Calu3 (cell line): ENCODE results near the gene WDPCP. TPM values are rescaled to one million over a fixed set of nuclear protein-coding genes. Genes with fewer than 3 reads are reported as not detected.
"Not testable (repeated sequence)": the region's sequence is repeated elsewhere in the genome, so short reads cannot be mapped to it uniquely, and the experiment has no call there.

ENCODE experiments used
- BruUV-seq: library from RNA; stranded (reverse); fragments of 400-500 nt; replicated peaks from 2 replicates; lab custom pipeline; 2021; lab: Mats Ljungman, UMichigan
- CTCF ChIA-PET: fragments of 300-600 bp; sonication (Branson Sonifier 250); formaldehyde crosslinking; loops from one replicate; lab custom pipeline; 2022; ENCODE audit warnings: antibody characterized with exemption; lab: Charles Lee
- DNase-seq: peaks from one replicate; pipeline ENCODE4 v3.0.0; 2022
- H3K27ac Mint-ChIP-seq: one replicate; pipeline ENCODE4 v1.8.0; 2022; ENCODE audit warnings: mixed read lengths; ENCODE audit not compliant: unreplicated experiment
- H3K27me3 Mint-ChIP-seq: one replicate; pipeline ENCODE4 v1.8.0; 2022; ENCODE audit warnings: mixed read lengths; ENCODE audit not compliant: unreplicated experiment
- H3K36me3 Mint-ChIP-seq: one replicate; pipeline ENCODE4 v1.8.0; 2022; ENCODE audit warnings: mild to moderate bottlenecking, moderate library complexity, mixed read lengths; ENCODE audit not compliant: insufficient read depth, unreplicated experiment
- H3K4me1 Mint-ChIP-seq: one replicate; pipeline ENCODE4 v1.8.0; 2022; ENCODE audit warnings: mild to moderate bottlenecking, low read depth, mixed read lengths; ENCODE audit not compliant: unreplicated experiment
- H3K4me3 Mint-ChIP-seq: one replicate; pipeline ENCODE4 v1.8.0; 2022; ENCODE audit warnings: mild to moderate bottlenecking, low read depth, moderate library complexity, mixed read lengths; ENCODE audit not compliant: unreplicated experiment
- H3K9me3 Mint-ChIP-seq: one replicate; pipeline ENCODE4 v1.8.0; 2022; ENCODE audit warnings: low read depth, mixed read lengths; ENCODE audit not compliant: unreplicated experiment
- CTCF ChIP-seq: fragments of 200-600 bp; IDR thresholded peaks from one replicate; pipeline ENCODE4 v1.8.0; 2022; ENCODE audit warnings: antibody characterized with exemption; ENCODE audit not compliant: unreplicated experiment
- intact Hi-C: fragments of 100-400 bp; cut with micrococcal nuclease; formaldehyde crosslinking; loops from one replicate; pipeline ENCODE4 v1.10.0; 2022; ENCODE audit not compliant: unreplicated experiment
- total RNA-seq: library from RNA; stranded (reverse); gene quantifications from 2 replicates; pipeline ENCODE4 v1.2.3, GENCODE V29; 2022

WDPCP gene
- total RNA-seq, 1 experiment from 2014 or later, result 9.0 TPM

DNA sequence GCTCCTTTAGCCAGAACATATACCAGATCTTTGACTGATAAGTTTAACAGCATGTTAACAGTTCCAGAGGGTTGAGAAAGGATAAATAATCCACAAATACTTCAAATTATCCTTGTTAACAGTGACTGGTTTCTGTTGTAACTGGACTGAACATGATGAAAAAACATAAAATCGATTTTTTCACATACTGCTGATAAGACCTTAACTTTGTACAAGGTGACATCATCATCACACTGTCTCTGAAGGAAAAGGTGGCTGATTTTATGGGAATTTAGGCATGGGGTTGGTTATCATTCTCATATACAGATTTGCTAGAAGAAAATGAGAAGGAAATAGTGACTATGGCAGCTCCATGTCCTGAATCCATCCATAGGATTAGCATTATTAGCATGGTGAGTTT is 501.6 kb downstream of the WDPCP start:
- intact Hi-C loops, result loop anchor here (10.0 kb wide), 1 partner anchor 98 kb away; no protein-coding TSS in a partner anchor
- no peak for DNase-seq
- no TSS peak for BruUV-seq
- no peaks in the 10 kb centered on the region for H3K27me3 Mint-ChIP-seq
- CTCF ChIA-PET, result no interaction called here
- H3K27ac Mint-ChIP-seq, result no peak overlapping the region
- peaks cover 29% of the 10 kb centered on the region for H3K4me1 Mint-ChIP-seq
- H3K9me3 Mint-ChIP-seq, result no peaks in the 10 kb centered on the region
- H3K36me3 Mint-ChIP-seq, result no peaks in the 10 kb centered on the region
- no peak overlapping the region for H3K4me3 Mint-ChIP-seq
- TF ChIP-seq CTCF, result no peak

- BruUV-seq, result no TSS peak
- Mint-ChIP-seq H3K36me3 (peaks cover 11% of the 10 kb centered on the region), H3K27ac (no peak overlapping the region), H3K4me3 (no peak overlapping the region), H3K4me1 (peaks cover 48% of the 10 kb centered on the region), H3K27me3 (no peaks in the 10 kb centered on the region), H3K9me3 (no peaks in the 10 kb centered on the region)
- no peak for DNase-seq
- intact Hi-C loops, result loop anchor here (10.0 kb wide), 1 partner anchor 103 kb away; no protein-coding TSS in a partner anchor
- CTCF ChIA-PET, result no interaction called here
- TF ChIP-seq CTCF, result no peak
Observed at GRCh38 chr2:63081404-63081803, 506.9 kb downstream of the WDPCP start.

GRCh38 chr2:63078852-63079606 is 509.2 kb downstream of the WDPCP start:
- intact Hi-C loops, result no loop called here
- no TSS peak for BruUV-seq
- TF ChIP-seq CTCF, result no peak
- Mint-ChIP-seq H3K4me1 (peaks cover 27% of the 10 kb centered on the region), H3K4me3 (no peak overlapping the region), H3K36me3 (peaks cover 11% of the 10 kb centered on the region), H3K27me3 (no peaks in the 10 kb centered on the region), H3K9me3 (no peaks in the 10 kb centered on the region), H3K27ac (peak overlapping the region; percentile 76)
- DNase-seq, result peak; percentile 54
- CTCF ChIA-PET, result interaction anchor here (0.6 to 1.4 kb wide), 3 partner anchors 46 to 341 kb away, joined by 3 to 4 read pairs (median 3); no protein-coding TSS in a partner anchor

DNA sequence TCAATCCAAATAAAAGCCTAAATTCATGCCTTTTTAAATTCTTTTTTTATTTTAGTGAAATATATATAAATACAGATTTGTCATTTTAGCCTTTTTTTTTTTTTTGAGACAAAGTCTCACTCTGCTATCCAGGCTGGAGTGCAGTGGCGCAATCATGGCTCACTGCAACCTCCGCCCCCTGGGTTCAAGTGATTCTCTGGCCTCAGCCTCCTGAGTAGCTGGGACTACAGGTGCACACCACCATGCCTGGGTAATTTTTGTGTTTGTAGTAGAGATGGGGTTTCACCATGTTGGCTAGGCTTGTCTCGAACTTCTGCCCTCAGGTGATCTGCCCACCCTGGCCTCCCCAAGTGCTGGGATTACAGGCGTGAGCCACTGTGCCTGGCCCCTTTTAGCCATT is 513.9 kb downstream of the WDPCP start:
- H3K27ac Mint-ChIP-seq, intact Hi-C loops, BruUV-seq, CTCF ChIA-PET, H3K9me3 Mint-ChIP-seq, H3K4me3 Mint-ChIP-seq, H3K36me3 Mint-ChIP-seq, H3K27me3 Mint-ChIP-seq, DNase-seq: not testable (repeated sequence)
- peaks cover 16% of the 10 kb centered on the region for H3K4me1 Mint-ChIP-seq

DNA sequence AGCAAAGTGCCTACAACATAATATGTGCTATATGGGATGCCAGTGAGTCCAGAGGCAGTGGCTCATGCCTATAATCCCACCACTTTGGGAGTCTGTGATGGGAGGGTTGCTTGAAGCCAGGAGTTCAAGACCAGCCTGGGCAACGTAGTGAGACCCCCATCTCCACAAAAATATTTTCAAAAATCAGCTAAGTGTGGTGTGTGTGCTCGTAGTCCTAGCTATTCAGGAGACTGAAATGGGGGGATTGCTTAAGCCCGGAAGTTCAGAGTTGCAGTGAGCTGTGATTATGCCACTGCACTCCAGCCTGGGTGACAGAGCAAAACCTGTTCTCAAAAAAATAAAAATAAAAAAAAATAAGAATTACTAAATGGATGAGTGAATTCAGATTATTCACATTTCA is 514.3 kb downstream of the WDPCP start:
- Mint-ChIP-seq H3K27ac (no peak overlapping the region), H3K4me3 (no peak overlapping the region), H3K27me3 (no peaks in the 10 kb centered on the region), H3K36me3 (peaks cover 6% of the 10 kb centered on the region), H3K9me3 (no peaks in the 10 kb centered on the region), H3K4me1 (peaks cover 12% of the 10 kb centered on the region)
- BruUV-seq, result no TSS peak
- CTCF ChIA-PET, result no interaction called here
- no peak for DNase-seq
- TF ChIP-seq CTCF, result no peak
- intact Hi-C loops, result no loop called here
